GM12801 (cell line): ENCODE results near the gene RAG2.

Experiments
- TF ChIP-seq, protein P1 (sequence below): IDR thresholded peaks from one replicate; pipeline ENCODE4 v1.5.1; 2011; ENCODE audit warnings: control low read depth; ENCODE audit not compliant: insufficient read length; ENCODE audit errors: extremely low read depth

The RAG2 gene

GRCh38 chr11:36566407-36567053, 31.5 kb downstream of the RAG2 start:
- TF ChIP-seq, protein P1, sequence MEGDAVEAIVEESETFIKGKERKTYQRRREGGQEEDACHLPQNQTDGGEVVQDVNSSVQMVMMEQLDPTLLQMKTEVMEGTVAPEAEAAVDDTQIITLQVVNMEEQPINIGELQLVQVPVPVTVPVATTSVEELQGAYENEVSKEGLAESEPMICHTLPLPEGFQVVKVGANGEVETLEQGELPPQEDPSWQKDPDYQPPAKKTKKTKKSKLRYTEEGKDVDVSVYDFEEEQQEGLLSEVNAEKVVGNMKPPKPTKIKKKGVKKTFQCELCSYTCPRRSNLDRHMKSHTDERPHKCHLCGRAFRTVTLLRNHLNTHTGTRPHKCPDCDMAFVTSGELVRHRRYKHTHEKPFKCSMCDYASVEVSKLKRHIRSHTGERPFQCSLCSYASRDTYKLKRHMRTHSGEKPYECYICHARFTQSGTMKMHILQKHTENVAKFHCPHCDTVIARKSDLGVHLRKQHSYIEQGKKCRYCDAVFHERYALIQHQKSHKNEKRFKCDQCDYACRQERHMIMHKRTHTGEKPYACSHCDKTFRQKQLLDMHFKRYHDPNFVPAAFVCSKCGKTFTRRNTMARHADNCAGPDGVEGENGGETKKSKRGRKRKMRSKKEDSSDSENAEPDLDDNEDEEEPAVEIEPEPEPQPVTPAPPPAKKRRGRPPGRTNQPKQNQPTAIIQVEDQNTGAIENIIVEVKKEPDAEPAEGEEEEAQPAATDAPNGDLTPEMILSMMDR: no peak

DNA sequence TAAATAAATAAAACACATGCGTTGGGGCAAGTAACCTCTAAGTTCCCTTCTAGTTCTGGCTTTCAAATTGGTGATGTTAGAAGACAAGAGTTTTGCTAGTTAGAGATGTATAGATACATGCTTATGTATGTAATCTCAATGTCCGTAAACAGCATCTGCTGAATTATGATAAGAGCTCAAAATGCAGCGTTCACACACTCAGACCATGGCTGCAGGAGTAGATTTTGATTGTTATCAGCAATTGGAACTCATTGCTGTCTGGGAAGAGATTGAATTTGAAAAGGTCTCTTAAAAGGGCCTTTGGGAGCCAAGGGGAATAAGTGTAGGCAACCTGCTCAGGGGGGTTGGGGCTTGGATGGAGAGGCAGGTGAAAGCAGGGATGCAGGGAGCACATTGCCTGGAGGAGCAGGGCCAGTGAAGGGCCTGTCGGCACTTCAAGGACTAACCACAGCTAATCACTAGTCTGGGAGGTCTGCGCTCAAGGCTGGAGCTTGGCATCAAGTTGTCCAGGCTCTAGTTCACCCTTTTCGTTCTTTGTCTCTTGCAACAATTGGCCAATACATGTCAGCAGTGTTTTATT, 32.9 kb downstream of the RAG2 start:
- TF ChIP-seq, protein P1: no peak

- TF ChIP-seq, protein P1: no peak
Observed at GRCh38 chr11:36564376-36565030, 33.5 kb downstream of the RAG2 start.

GRCh38 chr11:36558571-36559413, 39.2 kb downstream of the RAG2 start:
- TF ChIP-seq, protein P1: no peak

DNA sequence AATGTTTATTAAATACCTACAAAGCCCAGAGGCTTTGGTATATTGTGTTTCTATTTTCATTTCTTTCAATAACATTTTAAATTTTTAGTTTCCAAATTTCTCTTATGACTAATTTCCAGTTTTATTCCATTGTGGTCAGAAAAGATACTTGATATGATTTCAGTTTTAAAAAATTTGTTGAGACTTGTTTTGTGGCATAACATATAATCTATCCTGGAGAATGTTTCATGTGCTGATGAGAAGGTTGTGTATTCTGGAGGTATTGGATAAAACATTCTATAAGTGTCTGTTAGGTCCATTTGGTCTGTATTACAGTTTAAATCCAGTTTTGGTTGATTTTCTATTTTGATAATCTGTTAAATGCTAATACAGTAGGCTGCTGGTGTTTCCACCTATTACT, 40.0 kb downstream of the RAG2 start:
- TF ChIP-seq, protein P1: no peak

DNA sequence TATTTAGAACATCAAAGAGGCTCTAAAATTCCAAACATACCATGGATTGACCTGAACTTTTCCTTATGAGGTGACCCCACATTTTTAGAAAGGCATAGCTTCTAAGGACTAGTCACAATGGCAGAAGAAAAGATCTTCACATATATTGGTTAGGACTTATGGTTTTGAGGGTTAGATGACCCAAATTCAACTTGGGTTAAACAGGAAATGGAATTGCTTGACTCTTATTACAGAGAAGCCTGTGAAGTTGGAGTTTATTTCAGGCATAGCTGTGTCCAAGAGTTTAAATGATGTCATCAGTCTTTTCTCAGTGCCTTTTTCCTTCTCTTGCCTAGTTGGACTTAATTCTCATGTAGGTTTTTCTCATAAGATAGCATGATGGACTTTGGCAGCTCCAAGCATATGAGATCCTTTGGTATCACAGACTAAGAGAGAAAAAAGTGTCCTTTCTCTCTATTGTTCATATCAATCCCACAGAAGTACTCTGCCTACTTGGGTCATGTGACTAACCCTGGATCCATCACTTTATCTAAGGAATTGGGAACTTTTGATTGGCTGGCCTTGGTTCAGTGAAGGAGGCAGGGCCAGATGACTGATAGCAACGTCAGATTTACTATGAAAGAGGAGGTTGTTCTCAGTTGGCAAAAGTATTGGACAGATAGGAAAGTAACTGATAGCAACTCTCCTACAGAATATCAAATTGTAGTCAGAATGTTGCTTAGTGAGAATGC, 47.5 kb downstream of the RAG2 start:
- TF ChIP-seq, protein P1: no peak
